SK-MEL-5 (cell line): Measurements from ENCODE around the gene FGF12. TPM values are rescaled to one million over a fixed set of nuclear protein-coding genes. Genes with fewer than 3 reads are reported as not detected.

Experiments
- DNase-seq: peaks from one replicate; pipeline ENCODE4 v3.0.0-alpha.2; 2016; ENCODE audit warnings: low read depth, low spot score
- in situ Hi-C: cut with HindIII; loops from 2 replicates; pipeline ENCODE4 v1.10.0; 2016; ENCODE audit warnings: low sequenced_read_pairs, high pct_unique_total_duplicates, low pct_unique_long_range_greater_than_20kb
- total RNA-seq: library from RNA; depleted of rRNA; stranded (reverse); fragments of >200 nt; shearing (Covaris generic); gene quantifications from 2 replicates; pipeline ENCODE4 v1.2.3, GENCODE V29; 2014

Gene FGF12
- total RNA-seq, 1 experiment from 2014 or later = 32.5 TPM

DNA sequence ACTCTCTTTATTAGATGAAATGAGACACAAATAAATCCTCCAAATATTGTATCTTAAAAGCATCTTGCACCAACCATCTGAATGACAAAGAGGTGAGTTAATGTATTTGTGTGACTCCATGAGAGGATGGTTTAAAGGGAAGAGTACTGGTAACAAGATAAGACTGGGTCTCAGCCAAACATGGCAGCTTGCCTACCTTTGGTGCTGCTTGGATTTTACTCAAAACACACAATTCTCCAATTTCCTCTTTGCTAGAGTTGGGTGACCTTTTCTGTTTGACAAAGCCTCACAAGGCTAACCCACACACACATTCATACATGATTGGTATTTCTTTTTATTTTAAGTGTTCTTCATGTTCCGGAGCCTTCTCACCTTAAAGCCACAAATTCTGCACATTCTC, 506.4 kb downstream of the FGF12 start:
- in situ Hi-C loops = no loop called here
- DNase-seq = no peak

DNA sequence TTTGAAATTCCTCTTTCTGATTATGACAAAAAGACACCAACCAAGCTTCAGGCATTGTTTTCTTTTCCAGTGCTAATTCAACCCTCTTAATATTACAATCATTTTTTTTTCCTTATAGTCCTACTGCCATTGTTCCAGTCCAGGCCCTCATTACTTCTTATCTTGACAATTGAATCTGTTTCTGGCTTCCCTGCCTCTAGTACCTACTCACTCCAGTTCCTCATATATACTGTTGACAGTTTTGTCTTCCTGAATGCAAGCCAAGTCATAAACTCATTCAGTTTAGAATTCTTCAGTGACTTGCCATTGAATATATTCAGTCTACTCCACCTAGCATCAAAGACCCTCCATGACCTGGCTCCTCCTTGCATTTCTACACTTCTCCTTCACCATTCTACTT, 507.4 kb downstream of the FGF12 start:
- DNase-seq = no peak
- in situ Hi-C loops = no loop called here

DNA sequence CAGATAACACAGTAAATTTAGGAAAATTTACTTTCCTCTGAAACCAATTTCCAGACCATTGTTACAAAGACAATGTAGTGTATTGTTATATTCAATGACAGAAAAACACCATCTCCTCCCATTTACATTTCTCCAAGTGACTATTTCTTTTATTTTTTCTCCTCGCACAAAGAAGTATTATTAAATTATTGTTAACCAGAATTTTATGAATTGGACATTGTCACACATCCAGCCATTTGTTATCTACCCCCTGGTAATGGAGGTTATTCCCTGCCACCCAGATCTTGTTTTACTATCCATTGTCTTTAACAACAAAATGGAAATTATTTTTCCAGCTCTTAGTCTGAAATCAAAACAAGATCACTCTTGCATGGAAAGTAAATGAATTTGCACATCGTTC, 511.3 kb downstream of the FGF12 start:
- DNase-seq = no peak
- in situ Hi-C loops = no loop called here

DNA sequence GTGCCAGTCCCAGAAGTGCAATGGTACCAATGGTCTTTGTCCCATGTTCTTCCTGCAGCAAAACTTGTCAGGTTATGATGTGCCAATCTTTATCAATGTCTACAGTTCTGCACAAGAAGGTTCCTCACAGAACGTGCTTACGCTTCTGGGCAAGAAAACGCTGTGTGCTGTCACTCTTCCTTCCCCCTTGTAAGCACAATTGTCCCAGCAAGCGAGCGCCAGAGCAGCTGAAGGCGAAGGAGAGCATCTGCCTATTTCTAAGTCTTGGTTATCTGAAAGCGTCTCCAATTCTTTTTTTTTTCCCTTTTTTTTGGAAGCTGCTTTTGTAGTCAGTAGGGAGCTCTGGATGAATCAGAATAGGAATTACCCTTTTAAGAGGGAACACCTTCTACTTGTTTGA, 514.4 kb downstream of the FGF12 start:
- in situ Hi-C loops = no loop called here
- no peak for DNase-seq

DNA sequence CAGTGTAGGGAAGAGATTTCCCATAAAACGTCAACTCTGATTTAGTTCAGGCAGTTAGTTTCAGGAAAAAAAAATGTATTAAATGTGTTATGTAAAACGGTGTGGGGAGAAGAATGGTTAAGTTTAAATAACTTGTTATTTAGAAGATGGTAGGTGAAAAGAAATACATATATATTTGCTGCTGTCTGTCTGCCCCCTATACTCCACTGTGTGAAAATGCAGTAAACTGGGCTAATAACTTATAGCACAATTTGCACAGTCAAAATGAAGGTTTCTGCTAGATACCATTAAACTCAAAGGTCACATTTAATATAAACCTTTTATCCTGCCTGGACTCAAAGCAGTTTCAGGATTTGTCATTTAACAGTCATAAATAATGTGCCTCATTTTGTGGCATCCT, 515.0 kb downstream of the FGF12 start:
- DNase-seq = no peak
- in situ Hi-C loops = no loop called here

DNA sequence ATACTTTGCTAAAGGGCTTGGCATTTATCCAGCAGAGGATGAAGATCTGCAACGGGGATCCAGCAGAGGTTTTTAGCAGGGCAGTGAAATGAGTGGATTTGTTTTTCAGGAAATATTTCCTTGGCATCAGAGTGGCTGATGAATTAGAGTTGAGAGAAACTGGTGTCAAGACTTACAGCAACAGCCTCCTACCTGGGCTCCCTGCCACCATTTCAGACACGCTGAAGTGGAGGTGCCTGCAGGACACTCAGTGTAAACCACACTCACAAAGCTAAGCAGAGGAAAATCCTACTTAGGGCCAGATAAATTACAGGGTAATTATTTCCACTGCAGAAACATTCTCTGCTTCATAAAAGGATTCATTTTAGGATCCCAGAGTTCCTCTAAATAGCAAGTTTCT, 519.7 kb downstream of the FGF12 start:
- in situ Hi-C loops = no loop called here
- DNase-seq = no peak

DNA sequence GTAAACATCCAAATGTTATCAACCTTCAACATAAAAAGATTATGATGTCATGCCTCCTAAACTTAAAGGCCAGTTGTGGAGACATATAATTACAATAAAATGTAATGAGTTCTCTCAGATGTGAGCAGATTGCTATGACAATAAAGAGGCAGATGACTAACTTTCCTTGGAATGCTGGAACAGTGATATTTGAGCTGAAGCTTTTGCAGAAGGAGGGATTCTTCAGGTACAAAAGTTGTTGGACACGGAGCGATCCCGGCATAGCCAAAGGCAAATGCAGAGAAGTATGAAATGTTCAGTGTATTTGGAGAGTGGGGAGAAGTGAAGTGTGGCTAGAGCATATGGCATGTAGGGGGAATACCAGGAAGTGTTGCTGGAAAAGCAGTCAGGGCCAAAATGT, 520.1 kb downstream of the FGF12 start:
- in situ Hi-C loops = no loop called here
- no peak for DNase-seq

DNA sequence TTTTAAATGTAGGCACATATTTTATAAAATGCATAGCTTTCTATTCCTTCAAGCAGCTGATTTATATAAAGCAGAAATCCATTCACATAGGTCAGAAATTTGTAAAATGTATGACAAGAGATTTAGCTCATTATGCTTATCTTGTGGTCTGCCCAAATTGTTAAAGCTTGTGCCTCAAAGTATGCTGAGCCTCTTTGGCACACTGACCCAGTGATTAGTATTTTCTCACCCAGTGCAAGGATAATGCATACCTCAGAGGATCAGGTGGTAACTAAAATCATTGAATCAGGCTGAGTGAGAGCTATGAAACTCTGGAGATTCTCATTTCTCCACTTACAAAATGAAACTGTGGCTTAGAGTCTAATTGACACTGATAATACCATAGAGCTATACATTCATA, 533.3 kb downstream of the FGF12 start:
- DNase-seq = no peak
- in situ Hi-C loops = no loop called here

DNA sequence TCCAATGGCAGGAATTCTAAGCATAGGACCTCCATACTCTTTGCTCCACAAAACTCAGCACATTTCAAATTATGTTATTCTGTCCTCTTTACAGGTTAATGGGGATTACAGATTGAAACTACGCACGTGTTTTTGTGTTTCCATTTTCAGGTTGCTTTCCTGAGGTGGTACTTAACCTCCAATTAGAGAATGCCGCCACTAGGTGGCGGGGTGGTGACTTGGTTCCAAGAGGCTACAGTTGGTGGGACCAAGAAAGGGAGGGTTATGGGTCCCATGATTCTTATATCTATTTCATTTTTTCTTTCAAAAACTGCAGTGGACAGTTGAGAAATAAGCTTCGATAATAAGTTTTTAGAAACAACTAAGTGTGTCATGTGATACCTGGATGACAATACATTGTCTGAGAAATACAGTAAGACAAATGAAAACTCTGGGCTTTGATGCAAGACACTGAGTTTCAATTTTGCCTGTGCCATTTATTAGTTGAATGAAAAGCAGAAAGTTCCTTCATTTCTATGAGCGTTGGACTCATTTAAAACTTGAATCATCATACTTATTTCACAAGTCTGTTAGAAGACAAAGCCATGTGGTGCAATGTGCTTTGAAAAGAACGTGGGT, 539.0 kb downstream of the FGF12 start:
- in situ Hi-C loops = no loop called here
- peak; percentile 70 for DNase-seq

DNA sequence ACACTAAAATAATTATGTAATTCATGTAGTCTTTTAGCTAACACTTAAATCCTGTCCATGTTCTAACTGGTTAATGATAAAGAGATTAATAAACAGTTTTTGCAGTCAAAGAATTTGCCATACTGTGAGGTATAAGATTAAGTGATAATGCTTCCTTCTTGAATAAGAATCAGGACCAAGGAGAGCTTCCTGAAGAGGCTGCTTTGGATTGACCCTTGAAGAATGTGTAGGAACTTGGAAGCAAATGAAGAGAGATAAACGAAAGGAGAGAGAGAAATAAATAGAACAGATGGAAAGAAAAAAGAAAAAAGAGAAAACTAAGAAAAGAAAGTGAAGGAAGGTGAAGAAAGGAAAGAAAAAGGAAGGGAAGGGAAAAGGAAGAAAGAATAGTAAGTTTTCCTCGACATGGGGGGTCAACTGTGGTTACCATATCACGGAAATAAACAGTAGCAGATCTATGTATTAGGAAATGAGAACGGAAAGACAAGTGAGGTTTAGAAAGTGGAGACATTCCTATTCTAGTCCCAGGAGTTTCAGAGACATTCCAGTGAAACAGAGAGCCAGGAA, 539.8 kb downstream of the FGF12 start:
- DNase-seq = no peak
- in situ Hi-C loops = no loop called here

DNA sequence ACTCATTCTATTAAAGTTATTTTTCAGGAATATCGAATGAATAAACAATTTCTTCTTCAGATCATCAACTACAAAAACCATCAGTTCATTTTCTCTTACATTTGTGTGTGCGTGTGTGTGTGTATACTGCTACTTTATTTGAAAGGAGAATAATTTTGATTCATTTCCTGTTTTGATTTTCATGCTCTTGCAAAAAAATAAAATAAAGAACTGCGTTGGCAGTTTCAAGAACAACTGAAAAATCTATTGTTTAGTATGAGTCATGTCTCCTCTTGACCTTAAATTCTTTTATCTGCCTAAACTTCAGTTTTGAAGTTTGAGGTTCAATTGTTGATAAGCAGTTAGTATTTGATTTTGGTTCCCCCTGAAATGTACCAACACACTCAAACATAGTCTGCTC, 540.8 kb downstream of the FGF12 start:
- no peak for DNase-seq
- in situ Hi-C loops = no loop called here

DNA sequence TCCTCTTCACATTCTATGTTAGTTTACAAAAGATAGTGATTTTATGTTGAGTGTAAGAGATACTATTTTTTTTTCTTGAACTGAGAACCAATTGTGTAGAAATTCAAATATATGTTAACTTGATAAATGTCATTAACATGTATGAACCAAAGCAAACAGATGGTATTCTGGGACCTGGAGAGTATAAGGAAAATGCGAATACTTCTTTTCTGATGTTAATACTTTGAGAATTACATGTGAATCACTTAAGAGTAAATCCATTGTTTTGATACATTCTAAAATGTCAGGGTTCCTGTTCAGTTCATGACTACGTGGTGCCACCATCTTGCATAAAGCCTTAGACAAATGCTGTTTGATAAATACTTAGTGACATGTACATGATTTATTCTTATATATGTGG, 541.3 kb downstream of the FGF12 start:
- no peak for DNase-seq
- in situ Hi-C loops = no loop called here

DNA sequence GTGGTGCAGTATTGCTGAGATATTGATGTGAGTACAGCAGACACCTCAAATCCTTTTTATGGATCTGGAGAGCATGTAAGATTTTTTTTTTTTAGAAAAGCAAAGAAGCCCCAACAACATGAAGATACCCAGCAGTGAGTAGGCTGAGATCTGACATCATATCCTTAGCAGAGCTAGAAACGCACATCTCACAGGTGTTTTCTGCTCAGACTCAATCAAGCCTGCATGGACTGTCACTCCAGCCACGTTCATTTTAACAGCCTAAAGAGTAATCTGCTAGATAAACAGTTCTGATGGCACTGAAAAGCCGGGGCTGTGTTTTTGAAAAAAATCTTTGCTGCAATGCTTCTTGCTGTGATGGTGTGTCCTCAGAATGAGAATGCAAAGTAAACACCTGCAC, 544.2 kb downstream of the FGF12 start:
- DNase-seq = no peak
- in situ Hi-C loops = no loop called here

DNA sequence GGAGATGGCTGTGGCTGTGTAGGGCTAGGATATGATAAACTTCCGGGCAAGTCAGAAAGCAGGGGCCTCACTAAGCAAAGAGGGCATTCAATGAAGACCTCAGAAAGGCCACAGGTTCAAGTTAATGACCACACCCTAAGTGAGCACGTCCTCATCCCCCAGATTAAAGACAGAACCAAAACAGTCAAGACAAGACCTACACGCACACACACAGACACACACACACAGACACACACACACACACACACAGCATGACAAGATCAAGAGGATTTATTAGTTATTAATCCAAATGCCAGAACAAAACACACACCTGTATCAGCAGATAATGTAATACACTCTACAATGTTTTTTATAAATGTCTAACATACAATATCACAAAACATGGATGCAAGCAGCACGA, 546.2 kb downstream of the FGF12 start:
- in situ Hi-C loops = no loop called here
- DNase-seq = no peak

DNA sequence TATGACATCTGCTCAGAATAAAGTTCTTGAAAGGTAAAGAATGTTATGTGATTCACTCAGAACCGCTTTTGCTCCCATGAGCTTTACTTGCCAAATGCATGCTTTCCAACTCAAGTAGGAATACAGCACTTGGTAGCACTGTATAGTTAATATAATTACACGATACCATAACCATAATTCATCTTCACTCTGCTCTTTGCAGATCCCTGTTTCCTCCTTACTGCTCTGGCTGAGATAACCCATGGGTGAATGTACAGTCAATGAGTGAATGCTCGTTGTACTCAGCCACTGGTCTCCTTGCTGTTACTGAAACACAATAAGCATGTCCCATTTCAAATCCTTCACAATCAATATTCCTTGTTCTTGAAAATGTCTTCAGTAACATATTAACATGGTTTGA, 550.0 kb downstream of the FGF12 start:
- in situ Hi-C loops = no loop called here
- no peak for DNase-seq

DNA sequence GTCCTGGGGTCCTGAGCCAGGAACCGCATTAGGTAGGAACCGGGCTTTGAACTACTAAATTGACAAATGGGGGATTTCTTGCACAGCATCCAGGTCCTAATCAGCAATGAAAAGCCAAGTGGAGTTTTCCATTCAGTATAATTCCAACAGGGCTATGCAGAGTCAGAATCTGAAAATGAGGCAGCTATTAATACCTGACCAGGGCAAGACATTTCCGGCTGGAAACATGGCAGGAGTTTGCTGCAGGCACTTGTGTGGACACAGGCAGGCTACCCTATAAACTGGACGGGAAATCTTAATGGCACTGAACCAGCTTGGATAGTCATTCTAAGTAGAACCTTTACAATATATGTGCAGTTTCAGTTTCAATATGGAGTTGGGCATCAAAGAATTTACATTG, 553.1 kb downstream of the FGF12 start:
- no peak for DNase-seq

DNA sequence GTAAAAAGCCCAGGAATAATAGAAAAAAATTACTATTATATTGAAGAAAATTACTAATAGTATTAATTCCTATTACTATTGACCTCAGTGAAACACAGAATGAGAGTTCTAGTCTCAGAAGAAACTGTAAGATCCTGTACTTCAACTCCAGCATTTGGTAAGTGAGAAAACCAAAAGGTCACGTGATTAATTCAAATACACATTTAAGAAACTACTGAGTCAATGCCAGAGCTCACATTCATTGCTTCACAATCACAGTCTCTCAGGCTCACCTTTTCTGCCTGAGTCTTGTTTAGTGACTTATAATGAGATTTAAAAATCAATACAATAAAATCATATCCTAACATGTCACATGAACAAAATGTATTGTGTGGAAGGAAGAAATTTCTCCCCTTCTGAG, 556.1 kb downstream of the FGF12 start:
- no peak for DNase-seq
- in situ Hi-C loops = no loop called here

More for the DNA sequence above, 553.1 kb downstream of the FGF12 start:
- in situ Hi-C loops = no loop called here

DNA sequence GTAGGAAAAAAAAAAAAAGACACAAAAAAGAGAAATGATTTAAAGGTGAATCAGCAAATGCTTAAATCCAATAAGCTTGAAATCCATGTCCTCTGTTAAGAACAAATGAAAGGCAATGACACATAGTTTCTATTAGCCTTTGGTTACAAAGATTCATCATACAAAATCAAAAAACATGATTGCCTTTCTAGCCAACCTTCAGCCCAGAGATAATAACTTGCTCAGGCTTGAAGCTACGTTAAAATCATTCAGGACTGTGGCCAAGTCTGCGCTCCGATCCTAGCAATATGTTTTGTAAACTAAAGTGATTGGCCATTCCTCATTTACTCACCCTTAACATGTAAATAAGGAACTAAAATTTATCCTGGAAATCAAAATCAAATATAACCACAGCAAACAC, 556.7 kb downstream of the FGF12 start:
- no peak for DNase-seq
- in situ Hi-C loops = no loop called here

DNA sequence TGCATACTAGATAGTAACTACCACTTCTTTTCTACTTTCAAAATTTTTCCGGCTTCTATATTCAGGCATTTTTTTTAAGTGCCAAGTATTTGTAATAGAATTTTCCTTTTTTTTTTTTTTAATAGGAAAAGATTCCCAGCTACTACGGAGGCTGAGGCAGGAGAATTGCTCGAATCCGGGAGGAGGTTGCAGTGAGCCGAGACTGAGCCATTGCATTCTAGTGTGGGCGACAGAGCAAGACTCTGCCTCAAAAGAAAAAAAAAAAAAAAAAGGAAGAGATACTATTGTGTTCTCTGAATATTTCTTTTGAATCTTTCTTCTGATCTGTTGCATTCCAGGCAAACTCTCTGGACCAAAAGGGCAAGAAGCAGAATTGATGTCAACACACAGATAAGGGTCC, 557.3 kb downstream of the FGF12 start:
- in situ Hi-C loops = no loop called here
- no peak for DNase-seq
